Pons (tissue), 1 donor: Measurements from ENCODE around the gene THSD4.

ENCODE experiments used
- DNase-seq: peaks from one replicate; pipeline ENCODE4 v3.0.0-alpha.2; 2016; ENCODE audit warnings: low spot score

THSD4 gene

GRCh38 chr15:71329497-71330260, 214.4 kb downstream of the THSD4 start:
- no peak for DNase-seq

DNA sequence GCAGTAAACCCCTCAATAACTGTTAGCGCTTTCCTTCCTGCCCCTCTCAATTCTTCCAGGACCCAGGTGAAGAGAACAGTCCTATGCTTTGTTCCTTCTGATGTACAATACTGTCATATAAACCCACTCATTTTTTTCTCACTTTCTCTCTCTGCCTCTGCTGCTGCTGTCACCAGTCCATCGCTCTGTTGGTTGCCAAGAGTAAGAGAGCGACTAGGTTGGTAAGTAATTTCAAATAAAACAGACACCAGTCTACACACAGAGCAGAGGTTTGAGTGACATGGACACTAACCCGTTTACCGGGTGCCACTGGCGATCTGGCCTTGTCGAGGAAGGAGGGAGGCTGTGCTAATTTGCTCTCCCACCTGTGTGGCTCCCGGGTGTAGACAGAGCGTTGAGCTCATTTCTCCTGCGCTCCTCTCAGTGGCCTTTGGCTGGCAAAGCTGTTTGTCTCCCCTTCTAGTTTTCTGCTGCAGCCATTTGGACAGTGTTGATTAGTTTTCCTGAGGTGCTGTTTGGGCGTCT, 215.4 kb downstream of the THSD4 start:
- DNase-seq: no peak

DNA sequence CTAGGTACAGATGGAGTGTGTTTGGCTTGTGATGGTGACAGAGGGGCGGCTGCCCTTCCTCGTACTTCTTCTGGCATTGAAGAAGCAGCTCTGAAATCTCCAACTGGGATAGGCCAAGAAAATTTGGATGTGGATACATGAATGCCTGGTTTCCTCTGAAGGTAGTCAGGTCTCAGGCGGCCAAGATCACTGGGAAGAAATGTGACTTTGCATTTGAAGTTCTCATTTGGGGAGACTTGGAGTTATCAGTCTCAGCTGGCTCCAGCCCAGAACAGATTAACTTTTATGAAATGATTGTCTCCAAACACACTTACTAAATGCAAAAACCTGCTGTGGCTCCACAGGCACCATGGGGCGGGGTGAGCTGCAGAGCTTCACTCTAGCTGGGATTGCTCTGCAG, 215.9 kb downstream of the THSD4 start:
- no peak for DNase-seq

GRCh38 chr15:71332431-71333004, 217.2 kb downstream of the THSD4 start:
- DNase-seq: no peak

- no peak for DNase-seq
Observed at GRCh38 chr15:71333136-71333700, 217.9 kb downstream of the THSD4 start.

DNA sequence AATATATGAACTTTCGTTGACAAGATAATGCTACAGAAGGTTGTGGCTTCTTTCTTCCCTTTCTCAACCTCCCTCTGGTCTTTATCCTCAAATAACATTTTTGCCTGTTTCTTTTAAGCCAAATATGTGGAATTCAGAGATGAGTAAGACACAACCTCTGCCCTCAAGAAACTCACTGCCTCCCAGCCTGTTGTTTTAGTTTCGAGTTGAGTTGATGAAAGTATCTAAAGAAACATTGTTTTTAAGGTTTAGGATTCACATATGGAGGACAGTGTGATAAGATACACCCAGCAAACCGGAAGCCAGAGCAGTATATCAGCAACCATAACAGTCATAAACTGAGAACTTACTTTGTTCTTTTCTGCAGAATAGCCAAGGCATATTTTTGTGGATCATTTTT, 218.6 kb downstream of the THSD4 start:
- no peak for DNase-seq

DNA sequence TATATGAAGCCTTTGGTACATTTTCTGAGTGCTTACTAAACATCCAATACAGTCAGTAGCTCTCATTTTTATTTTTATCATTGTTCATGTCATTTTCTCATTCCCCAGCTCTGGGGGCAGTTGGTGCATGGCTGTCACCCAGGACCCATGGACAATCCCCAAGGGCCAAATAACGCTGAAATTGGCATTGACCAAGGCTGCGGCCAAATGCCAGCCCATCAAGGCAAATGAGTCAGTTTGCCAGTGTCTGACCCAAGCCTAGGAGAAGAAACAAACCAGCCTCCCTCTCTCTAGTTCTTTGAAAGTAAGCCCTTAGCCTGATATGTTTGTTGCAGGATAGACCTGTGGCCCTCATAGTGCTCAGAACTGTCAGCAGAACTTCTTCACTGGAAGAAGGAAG, 219.2 kb downstream of the THSD4 start:
- DNase-seq: no peak

DNA sequence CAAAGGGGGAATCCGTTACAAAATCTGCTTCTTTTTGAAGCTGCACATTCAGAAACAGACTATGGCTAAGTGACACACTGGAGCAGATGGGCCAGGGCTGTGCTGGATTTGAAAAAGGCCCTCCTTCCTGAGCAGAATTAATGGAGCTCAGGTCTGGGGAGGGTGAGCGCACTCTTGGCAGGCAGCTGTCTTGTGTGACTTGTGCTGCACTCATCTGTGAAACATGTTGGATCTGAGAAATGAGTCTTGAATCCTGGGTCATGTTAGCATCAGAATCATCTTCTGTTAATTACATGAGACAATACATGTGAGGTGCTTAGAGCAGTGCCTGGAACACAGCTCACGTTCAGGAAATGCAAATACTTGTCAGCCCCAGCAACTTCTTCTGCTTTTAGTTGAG, 219.6 kb downstream of the THSD4 start:
- no peak for DNase-seq

- DNase-seq: no peak
Observed at GRCh38 chr15:71335591-71335990, 220.3 kb downstream of the THSD4 start.

GRCh38 chr15:71336671-71337070, 221.4 kb downstream of the THSD4 start:
- no peak for DNase-seq

DNA sequence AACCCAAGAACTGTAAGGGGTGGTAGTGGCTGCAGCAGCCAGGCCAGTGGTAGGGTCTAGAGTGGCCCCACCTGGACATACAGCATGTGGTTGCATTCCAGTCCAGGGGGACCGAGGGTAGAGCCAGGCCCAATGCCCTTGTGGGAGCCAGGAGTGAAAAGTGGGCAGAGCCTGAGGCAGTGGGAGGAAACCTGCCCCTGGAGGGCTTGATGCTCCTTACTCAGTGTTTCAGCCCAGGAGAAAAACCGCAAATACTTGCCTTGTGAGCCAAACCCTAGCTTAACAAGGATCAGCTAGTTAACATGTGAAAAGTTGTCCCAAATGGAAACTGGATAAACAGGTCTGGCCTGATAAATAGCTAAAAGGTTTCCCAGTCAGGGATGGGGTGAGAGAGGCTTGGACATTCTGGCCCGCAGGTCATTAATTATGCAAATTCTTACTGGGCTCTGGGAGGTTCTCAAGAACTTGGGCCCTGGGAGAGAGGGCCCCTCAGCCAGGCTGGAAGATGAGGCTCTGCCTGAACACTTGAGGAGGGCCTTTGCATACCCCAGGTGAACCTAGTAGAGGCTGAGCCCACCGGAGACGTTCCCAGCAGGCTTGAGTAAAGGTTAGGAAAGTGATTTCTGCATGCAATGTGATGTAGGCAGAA, 222.1 kb downstream of the THSD4 start:
- no peak for DNase-seq

GRCh38 chr15:71338265-71338664, 223.0 kb downstream of the THSD4 start:
- DNase-seq: no peak

DNA sequence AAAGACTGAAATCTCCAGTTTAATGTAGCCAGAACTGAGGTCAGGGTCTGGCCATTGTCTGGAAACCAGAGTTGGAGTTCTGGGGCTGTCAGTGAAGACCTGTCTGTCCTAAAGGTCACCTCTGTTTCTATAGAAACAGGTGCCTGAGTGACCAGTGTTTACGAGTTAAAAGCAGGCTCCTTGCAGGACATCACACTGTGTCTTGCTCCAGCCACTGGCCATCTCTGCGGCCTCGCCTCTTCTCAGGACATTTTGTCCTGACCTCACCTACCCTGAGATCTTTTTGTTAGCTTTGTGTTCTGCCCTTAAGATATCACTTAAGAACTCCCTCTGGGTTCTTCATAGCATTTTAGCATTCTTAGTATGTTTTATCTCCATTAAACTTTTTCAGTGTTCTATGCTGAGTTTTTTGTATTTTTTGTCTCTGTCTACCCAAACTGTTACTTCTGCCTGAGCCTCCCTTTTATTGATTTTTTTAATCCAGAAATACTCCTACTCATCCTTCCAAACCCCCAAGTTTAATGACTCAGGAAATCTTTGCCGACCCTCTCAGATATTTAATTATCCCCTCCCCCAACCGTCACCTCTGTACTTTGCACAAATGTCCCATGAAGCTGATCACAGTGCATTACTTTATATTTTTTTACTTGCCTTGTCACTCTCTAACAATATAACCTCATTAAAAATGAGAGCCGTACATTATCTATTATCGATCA, 223.7 kb downstream of the THSD4 start:
- DNase-seq: no peak

GRCh38 chr15:71341811-71342550, 226.7 kb downstream of the THSD4 start:
- no peak for DNase-seq

DNA sequence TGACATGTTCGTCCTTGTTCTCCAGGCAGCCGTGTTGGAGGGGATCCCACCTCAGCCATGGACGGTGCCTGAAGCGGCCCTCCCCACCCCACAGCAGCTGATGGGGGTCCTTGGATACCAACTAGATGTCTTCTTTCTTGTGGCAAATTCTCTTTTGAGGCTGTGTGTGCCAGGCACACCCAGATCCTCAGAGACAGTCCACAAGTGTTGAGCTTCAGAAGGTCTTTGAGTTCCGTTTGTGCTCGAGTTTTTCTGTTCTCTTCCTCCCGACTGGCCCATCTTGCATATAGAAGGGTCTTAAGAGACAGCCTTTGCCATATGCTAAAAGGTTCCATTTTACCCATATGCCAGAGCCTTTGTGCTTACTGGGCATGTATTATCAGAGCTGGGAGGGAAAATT, 227.4 kb downstream of the THSD4 start:
- DNase-seq: no peak

- no peak for DNase-seq
Observed at GRCh38 chr15:71344316-71344715, 229.0 kb downstream of the THSD4 start.

- DNase-seq: no peak
Observed at GRCh38 chr15:71345186-71345585, 229.9 kb downstream of the THSD4 start.

DNA sequence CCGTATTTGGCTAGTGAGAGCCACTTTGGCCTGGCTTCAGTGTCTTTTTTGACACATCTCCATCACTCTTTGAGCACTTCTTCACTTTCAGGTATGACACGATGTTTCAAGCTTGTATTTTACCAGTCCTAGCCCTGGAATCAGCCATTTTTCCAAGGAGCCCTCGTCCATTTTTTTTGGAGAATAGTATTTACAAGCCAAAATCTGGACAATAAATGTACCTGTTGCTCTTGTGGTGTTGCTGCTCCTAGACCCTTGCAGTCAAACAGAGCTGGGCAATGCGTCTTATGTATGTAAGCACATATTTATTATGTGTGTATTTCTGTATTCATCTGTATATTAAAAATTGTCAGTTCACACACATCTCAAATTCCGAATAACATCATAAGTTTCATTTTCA, 231.2 kb downstream of the THSD4 start:
- DNase-seq: no peak

GRCh38 chr15:71348597-71348996, 233.3 kb downstream of the THSD4 start:
- DNase-seq: no peak

DNA sequence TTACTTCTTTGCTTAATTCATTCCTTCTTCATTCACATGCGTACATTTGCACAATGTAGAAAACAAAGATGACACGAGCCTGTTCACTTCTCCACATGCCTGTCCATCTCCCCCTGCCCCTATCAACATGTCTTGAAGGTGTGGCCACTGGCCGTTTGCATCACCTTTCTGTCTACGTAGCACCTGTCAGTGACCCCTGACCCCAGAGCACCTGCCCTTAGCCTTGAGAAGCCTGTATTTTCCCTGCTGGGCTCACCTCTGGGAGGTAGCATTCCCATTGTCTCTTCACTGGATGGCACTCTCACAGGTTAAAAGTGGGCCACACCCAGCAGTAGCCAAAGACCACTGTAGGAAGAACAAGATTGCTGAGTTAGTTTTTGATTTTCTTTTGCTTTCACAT, 234.1 kb downstream of the THSD4 start:
- DNase-seq: no peak

DNA sequence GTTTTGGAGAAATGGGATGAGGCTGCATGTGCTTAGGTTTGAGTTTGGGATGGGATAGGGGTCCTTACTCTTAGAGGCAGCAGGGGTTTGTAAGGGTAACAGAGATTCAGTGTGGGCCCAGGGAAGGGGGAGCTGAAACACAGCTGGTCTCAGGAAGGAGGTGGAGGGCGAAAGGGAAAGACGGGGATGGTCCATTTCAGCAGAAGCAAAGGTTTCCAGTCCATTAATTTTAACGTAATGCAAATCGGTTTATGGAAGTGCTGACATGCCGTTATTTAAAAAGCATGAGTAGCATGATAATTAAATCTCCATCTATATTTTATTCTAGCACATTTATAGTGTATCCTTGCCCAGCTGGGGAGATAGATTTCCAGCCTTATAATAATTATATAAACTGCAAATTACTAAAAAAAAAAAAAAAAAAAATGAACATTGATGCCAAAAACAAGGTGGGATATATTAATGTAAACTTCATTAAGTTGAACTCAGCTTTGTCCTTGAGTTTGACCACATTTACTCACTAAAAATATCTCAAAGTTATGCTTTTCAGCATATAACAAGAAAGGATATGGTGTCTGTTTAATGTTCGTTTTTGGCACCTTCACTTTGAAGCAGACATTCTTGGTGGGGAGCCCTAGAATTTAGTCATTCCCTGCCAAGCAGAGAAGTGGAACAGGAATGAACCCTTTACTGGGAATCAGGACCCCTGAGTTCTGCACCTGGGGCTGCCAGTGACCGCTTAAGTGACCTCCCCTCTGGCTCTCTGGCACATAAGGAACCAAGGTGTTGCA, 234.7 kb downstream of the THSD4 start:
- no peak for DNase-seq
